ENCODE measurements around the gene AQP12A.
"Not testable (repeated sequence)": the region's sequence is repeated elsewhere in the genome, so short reads cannot be mapped to it uniquely, and the experiment has no call there.

DNA sequence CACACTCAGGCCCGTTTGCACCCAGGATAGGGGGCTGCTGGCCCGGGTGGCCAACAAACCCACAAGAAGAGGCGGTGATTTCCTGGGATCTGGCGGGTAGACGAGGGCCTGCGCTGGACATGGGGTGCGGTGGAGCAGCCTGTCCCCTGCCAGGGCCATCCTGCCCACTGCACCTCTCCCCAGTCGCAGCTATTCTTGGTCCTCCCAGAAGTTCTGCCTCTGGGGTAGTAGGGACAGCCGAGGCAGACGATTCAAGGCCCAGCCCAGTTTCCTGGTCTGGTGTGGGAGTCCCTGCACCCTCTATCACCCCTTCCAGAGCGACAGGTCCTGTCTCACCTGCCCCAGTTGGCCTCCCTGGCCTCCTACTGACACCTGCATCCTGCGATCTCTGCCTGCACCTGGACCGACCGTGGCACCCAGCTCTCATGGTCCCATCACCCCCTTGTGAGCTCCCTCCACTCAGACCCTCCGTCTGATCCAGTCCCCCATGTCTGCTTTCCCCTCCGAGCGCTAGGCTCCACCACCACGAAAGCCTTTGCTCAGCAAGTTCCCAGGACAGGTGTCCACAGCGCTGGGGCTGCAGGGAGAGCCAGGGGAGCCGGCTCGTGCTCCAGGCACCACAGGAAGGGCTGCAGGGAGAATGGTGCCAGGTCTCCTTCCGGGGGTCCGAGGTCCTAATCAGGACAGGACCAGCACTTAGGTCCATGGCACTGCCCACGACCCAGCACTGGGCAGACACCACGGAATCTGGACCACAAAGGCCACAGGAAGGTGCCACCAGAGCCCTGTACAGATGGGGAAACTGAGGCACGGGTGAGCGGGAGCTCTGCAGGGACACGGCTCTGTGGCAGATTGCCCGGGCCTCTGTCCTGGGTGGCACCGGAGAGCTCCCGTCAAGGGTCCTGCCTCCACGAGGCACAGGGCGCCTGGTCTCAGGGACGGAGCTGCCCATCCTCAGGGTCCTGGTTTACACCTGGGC, 1.2 kb downstream of the AQP12A start:
- TF ChIP-seq, protein P1, sequence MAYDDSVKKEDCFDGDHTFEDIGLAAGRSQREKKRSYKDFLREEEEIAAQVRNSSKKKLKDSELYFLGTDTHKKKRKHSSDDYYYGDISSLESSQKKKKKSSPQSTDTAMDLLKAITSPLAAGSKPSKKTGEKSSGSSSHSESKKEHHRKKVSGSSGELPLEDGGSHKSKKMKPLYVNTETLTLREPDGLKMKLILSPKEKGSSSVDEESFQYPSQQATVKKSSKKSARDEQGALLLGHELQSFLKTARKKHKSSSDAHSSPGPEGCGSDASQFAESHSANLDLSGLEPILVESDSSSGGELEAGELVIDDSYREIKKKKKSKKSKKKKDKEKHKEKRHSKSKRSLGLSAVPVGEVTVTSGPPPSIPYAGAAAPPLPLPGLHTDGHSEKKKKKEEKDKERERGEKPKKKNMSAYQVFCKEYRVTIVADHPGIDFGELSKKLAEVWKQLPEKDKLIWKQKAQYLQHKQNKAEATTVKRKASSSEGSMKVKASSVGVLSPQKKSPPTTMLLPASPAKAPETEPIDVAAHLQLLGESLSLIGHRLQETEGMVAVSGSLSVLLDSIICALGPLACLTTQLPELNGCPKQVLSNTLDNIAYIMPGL (CRISPR knock-in tag; IDR thresholded peaks at IDR 0.05; ENCODE audit: borderline replicate concordance), result not testable (repeated sequence)
- not testable (repeated sequence) for TF ChIP-seq CTCF (IDR thresholded peaks at IDR 0.05); EHMT2 (IDR thresholded peaks at IDR 0.05; ENCODE audit: low read depth); MAFK (IDR thresholded peaks at IDR 0.05; ENCODE audit: partially characterized antibody)
